ENCODE measurements around the gene EDAR.

Gene EDAR

GRCh38 chr2:108935271-108935741, 53.7 kb downstream of the EDAR start:
- TF ChIP-seq, protein P1, sequence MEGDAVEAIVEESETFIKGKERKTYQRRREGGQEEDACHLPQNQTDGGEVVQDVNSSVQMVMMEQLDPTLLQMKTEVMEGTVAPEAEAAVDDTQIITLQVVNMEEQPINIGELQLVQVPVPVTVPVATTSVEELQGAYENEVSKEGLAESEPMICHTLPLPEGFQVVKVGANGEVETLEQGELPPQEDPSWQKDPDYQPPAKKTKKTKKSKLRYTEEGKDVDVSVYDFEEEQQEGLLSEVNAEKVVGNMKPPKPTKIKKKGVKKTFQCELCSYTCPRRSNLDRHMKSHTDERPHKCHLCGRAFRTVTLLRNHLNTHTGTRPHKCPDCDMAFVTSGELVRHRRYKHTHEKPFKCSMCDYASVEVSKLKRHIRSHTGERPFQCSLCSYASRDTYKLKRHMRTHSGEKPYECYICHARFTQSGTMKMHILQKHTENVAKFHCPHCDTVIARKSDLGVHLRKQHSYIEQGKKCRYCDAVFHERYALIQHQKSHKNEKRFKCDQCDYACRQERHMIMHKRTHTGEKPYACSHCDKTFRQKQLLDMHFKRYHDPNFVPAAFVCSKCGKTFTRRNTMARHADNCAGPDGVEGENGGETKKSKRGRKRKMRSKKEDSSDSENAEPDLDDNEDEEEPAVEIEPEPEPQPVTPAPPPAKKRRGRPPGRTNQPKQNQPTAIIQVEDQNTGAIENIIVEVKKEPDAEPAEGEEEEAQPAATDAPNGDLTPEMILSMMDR (IDR thresholded peaks at IDR 0.05; ENCODE audit: low read length), result no peak
- TF ChIP-seq EZH2 (IDR thresholded peaks at IDR 0.05; ENCODE audit: borderline replicate concordance, low read length), result no peak
- H3K4me2 ChIP-seq (ENCODE audit: low read length), result no peak overlapping the region
- no peaks in the 10 kb centered on the region for H3K4me1 ChIP-seq (ENCODE audit: insufficient read depth, low read length, severe bottlenecking)
- H3K79me2 ChIP-seq (ENCODE audit: insufficient read depth, low read length), result no peaks in the 10 kb centered on the region
- no peaks in the 10 kb centered on the region for H3K27me3 ChIP-seq (ENCODE audit: insufficient read depth, low read length)
- no peak overlapping the region for H3K4me3 ChIP-seq (ENCODE audit: low read depth, low read length, poor library complexity, severe bottlenecking)
- H3K9me3 ChIP-seq (ENCODE audit: low read length), result no peaks in the 10 kb centered on the region
- no peak overlapping the region for H3K9ac ChIP-seq (ENCODE audit: low read length)
- no peak overlapping the region for H3K27ac ChIP-seq (ENCODE audit: low read depth, low read length, poor library complexity, severe bottlenecking)
- H3F3A ChIP-seq (ENCODE audit: insufficient read depth, low read length), result no peaks in the 10 kb centered on the region
- no peaks in the 10 kb centered on the region for H4K20me1 ChIP-seq (ENCODE audit: insufficient read depth, low read length)
- no peaks in the 10 kb centered on the region for H3K36me3 ChIP-seq (ENCODE audit: insufficient read depth, low read length)
- no peak overlapping the region for H2AFZ ChIP-seq (ENCODE audit: low read length)
- no peaks in the 10 kb centered on the region for H3K9me2 ChIP-seq (ENCODE audit: low read depth, low read length)

DNA sequence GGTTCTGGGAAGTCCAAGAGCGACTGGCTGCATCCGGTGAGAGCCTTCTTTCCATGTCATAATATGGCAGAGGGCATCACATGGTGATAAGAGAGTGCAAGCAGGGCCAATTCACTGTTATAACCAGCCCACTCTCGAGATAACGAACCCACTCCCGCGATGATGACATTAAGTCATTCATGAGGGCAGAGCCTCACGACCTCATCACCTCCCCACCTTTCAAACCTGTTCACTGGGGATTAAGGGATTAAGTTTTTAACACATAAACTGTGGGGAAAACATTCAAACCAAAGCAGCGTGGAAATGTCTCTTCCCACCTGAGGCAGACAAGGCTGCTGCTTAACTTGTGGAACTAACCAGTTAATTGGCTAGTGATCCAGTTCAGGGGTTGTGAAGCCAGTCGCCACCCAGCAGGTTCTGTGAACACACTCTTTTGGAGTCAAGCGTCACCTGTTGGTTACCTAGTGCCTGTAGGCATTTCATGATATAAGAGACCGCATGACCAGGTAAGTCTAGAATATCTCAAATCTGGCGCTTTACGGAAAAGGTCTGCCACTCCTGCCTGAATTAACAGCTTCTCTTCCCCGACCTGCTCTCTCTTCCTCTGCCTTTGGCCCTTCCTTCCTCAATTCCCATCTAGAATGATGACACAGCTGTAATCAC, 54.3 kb downstream of the EDAR start:
- TF ChIP-seq, protein P1 (IDR thresholded peaks at IDR 0.05; ENCODE audit: low read length), result no peak
- no peak for TF ChIP-seq EZH2 (IDR thresholded peaks at IDR 0.05; ENCODE audit: borderline replicate concordance, low read length)
- no peak overlapping the region for H2AFZ ChIP-seq (ENCODE audit: low read length)
- H3K79me2 ChIP-seq (ENCODE audit: insufficient read depth, low read length), result no peaks in the 10 kb centered on the region
- H3K4me3 ChIP-seq (ENCODE audit: low read depth, low read length, poor library complexity, severe bottlenecking), result no peak overlapping the region
- H4K20me1 ChIP-seq (ENCODE audit: insufficient read depth, low read length), result no peaks in the 10 kb centered on the region
- no peak overlapping the region for H3K9ac ChIP-seq (ENCODE audit: low read length)
- H3K4me1 ChIP-seq (ENCODE audit: insufficient read depth, low read length, severe bottlenecking), result no peaks in the 10 kb centered on the region
- no peak overlapping the region for H3K4me2 ChIP-seq (ENCODE audit: low read length)
- H3K36me3 ChIP-seq (ENCODE audit: insufficient read depth, low read length), result no peaks in the 10 kb centered on the region
- H3K9me3 ChIP-seq (ENCODE audit: low read length), result no peaks in the 10 kb centered on the region
- no peaks in the 10 kb centered on the region for H3K9me2 ChIP-seq (ENCODE audit: low read depth, low read length)
- no peaks in the 10 kb centered on the region for H3K27me3 ChIP-seq (ENCODE audit: insufficient read depth, low read length)
- no peaks in the 10 kb centered on the region for H3F3A ChIP-seq (ENCODE audit: insufficient read depth, low read length)
- H3K27ac ChIP-seq (ENCODE audit: low read depth, low read length, poor library complexity, severe bottlenecking), result no peak overlapping the region

- no peak overlapping the region for H3K4me2 ChIP-seq (ENCODE audit: low read length)
- H4K20me1 ChIP-seq (ENCODE audit: insufficient read depth, low read length), result no peaks in the 10 kb centered on the region
- H3K4me1 ChIP-seq (ENCODE audit: insufficient read depth, low read length, severe bottlenecking), result no peaks in the 10 kb centered on the region
- H3K9ac ChIP-seq (ENCODE audit: low read length), result no peak overlapping the region
- no peaks in the 10 kb centered on the region for H3K9me3 ChIP-seq (ENCODE audit: low read length)
- H3K9me2 ChIP-seq (ENCODE audit: low read depth, low read length), result no peaks in the 10 kb centered on the region
- no peaks in the 10 kb centered on the region for H3F3A ChIP-seq (ENCODE audit: insufficient read depth, low read length)
- H3K79me2 ChIP-seq (ENCODE audit: insufficient read depth, low read length), result no peaks in the 10 kb centered on the region
- no peaks in the 10 kb centered on the region for H3K27me3 ChIP-seq (ENCODE audit: insufficient read depth, low read length)
- H2AFZ ChIP-seq (ENCODE audit: low read length), result no peak overlapping the region
- H3K4me3 ChIP-seq (ENCODE audit: low read depth, low read length, poor library complexity, severe bottlenecking), result no peak overlapping the region
- H3K27ac ChIP-seq (ENCODE audit: low read depth, low read length, poor library complexity, severe bottlenecking), result no peak overlapping the region
- TF ChIP-seq, protein P1 (IDR thresholded peaks at IDR 0.05; ENCODE audit: low read length), result no peak
- no peak for TF ChIP-seq EZH2 (IDR thresholded peaks at IDR 0.05; ENCODE audit: borderline replicate concordance, low read length)
- no peaks in the 10 kb centered on the region for H3K36me3 ChIP-seq (ENCODE audit: insufficient read depth, low read length)
Observed at GRCh38 chr2:108934151-108934550, 54.9 kb downstream of the EDAR start.
